ENCODE results near the gene CFAP77.

The CFAP77 gene

DNA sequence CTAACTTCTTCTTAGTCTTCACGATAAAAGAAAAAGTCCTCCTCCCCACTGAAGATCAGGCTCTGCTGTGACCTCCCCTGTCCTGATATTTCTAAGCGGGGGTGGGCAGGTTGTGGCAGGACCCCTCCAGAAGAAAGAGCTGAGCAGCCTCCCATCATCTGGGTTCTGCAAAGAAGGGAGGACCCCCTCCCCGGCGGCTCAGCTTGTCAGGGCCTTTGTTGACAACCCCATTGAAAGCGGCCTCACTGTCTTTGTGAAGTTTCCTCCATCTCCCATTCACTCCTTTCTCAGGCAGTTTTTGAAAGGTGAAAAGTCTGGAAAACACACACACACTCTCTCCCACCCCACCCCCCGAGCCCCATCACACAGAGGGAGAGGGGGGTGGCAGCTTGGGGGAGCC lies 146.2 kb downstream of the CFAP77 start:
- H2AFZ ChIP-seq (ENCODE audit: low read depth, low read length, severe bottlenecking) = no peak overlapping the region
- H3K27ac ChIP-seq (ENCODE audit: low read depth, low read length) = no peak overlapping the region
- H3K4me3 ChIP-seq (ENCODE audit: insufficient read depth, low read length, poor library complexity, severe bottlenecking) = no peak overlapping the region
- no peaks in the 10 kb centered on the region for H4K20me1 ChIP-seq (ENCODE audit: low read depth, low read length)
- no peaks in the 10 kb centered on the region for H3K27me3 ChIP-seq (ENCODE audit: low read length)
- no peaks in the 10 kb centered on the region for H3K9me3 ChIP-seq (ENCODE audit: insufficient read depth, low read length)
- no peak overlapping the region for H3K9ac ChIP-seq (ENCODE audit: low read length)
- no peaks in the 10 kb centered on the region for H3F3A ChIP-seq (ENCODE audit: insufficient read depth)
- no peaks in the 10 kb centered on the region for H3K36me3 ChIP-seq (ENCODE audit: low read length)
- TF ChIP-seq EZH2phosphoT487 (conservative IDR thresholded peaks at IDR 0.05; ENCODE audit: low read length) = no peak
- TF ChIP-seq, protein P1, sequence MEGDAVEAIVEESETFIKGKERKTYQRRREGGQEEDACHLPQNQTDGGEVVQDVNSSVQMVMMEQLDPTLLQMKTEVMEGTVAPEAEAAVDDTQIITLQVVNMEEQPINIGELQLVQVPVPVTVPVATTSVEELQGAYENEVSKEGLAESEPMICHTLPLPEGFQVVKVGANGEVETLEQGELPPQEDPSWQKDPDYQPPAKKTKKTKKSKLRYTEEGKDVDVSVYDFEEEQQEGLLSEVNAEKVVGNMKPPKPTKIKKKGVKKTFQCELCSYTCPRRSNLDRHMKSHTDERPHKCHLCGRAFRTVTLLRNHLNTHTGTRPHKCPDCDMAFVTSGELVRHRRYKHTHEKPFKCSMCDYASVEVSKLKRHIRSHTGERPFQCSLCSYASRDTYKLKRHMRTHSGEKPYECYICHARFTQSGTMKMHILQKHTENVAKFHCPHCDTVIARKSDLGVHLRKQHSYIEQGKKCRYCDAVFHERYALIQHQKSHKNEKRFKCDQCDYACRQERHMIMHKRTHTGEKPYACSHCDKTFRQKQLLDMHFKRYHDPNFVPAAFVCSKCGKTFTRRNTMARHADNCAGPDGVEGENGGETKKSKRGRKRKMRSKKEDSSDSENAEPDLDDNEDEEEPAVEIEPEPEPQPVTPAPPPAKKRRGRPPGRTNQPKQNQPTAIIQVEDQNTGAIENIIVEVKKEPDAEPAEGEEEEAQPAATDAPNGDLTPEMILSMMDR (IDR thresholded peaks at IDR 0.05; ENCODE audit: insufficient read depth, low read length, poor library complexity, severe bottlenecking) = no peak
- H3K79me2 ChIP-seq (ENCODE audit: insufficient read depth, low read length) = no peaks in the 10 kb centered on the region
- no peak overlapping the region for H3K4me2 ChIP-seq (ENCODE audit: low read depth, low read length, poor library complexity, severe bottlenecking)
- no peaks in the 10 kb centered on the region for H3K9me2 ChIP-seq (replicated peaks; ENCODE audit: insufficient read depth, low read length)

DNA sequence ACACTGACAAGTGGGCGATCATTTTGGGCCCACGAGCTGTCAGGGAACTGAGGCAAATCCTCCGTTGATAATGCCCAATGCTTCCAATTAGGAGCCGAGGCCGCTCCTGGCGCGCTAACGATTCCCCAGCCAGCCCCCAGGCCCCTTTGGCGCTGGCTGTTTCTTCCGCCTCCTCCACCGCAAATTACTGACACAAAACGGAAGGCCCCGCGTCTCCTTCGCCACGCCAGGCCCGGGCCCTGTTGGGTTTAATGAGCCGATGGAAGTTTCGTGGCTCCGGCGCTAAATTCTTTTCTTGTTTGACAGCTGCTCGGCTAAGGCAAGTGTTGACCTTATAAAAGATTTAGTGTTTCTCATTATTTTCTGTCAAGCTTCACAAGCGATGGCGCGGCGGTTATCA lies 146.7 kb downstream of the CFAP77 start:
- no peak overlapping the region for H3K4me3 ChIP-seq (ENCODE audit: insufficient read depth, low read length, poor library complexity, severe bottlenecking)
- no peaks in the 10 kb centered on the region for H3K79me2 ChIP-seq (ENCODE audit: insufficient read depth, low read length)
- no peaks in the 10 kb centered on the region for H3K27me3 ChIP-seq (ENCODE audit: low read length)
- H4K20me1 ChIP-seq (ENCODE audit: low read depth, low read length) = no peaks in the 10 kb centered on the region
- no peak overlapping the region for H3K9ac ChIP-seq (ENCODE audit: low read length)
- no peaks in the 10 kb centered on the region for H3K9me3 ChIP-seq (ENCODE audit: insufficient read depth, low read length)
- H3K27ac ChIP-seq (ENCODE audit: low read depth, low read length) = no peak overlapping the region
- H3F3A ChIP-seq (ENCODE audit: insufficient read depth) = no peaks in the 10 kb centered on the region
- no peak overlapping the region for H2AFZ ChIP-seq (ENCODE audit: low read depth, low read length, severe bottlenecking)
- TF ChIP-seq EZH2phosphoT487 (conservative IDR thresholded peaks at IDR 0.05; ENCODE audit: low read length) = no peak
- TF ChIP-seq, protein P1 (IDR thresholded peaks at IDR 0.05; ENCODE audit: insufficient read depth, low read length, poor library complexity, severe bottlenecking) = no peak
- no peaks in the 10 kb centered on the region for H3K9me2 ChIP-seq (replicated peaks; ENCODE audit: insufficient read depth, low read length)
- no peak overlapping the region for H3K4me2 ChIP-seq (ENCODE audit: low read depth, low read length, poor library complexity, severe bottlenecking)
- no peaks in the 10 kb centered on the region for H3K36me3 ChIP-seq (ENCODE audit: low read length)

DNA sequence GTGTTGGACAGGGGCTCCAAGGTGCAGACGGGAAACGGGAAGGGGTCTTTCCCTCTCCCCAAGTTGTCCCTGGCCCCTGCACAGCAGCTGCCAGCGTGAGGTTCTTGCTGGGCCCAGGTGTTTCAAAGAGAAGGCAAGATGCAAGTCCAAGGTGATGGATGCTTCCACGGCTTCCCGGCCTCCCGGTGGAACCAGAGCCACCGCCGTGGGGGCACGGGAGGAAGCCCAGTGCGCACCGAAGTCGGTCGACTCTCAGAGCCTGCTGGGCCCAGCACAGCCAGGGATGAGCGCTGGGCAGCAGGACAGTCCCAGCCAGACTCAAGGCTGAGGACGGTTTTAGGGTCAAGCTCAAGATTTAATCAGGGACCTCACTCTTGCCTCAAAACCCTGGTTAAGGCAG lies 147.1 kb downstream of the CFAP77 start:
- no peak overlapping the region for H3K4me3 ChIP-seq (ENCODE audit: insufficient read depth, low read length, poor library complexity, severe bottlenecking)

More for the DNA sequence above, 147.1 kb downstream of the CFAP77 start:
- H3K36me3 ChIP-seq (ENCODE audit: low read length) = no peaks in the 10 kb centered on the region
- no peaks in the 10 kb centered on the region for H3K79me2 ChIP-seq (ENCODE audit: insufficient read depth, low read length)
- no peak overlapping the region for H3K27ac ChIP-seq (ENCODE audit: low read depth, low read length)
- H3K9me2 ChIP-seq (replicated peaks; ENCODE audit: insufficient read depth, low read length) = no peaks in the 10 kb centered on the region
- H3K27me3 ChIP-seq (ENCODE audit: low read length) = no peaks in the 10 kb centered on the region
- no peaks in the 10 kb centered on the region for H3F3A ChIP-seq (ENCODE audit: insufficient read depth)
- no peaks in the 10 kb centered on the region for H4K20me1 ChIP-seq (ENCODE audit: low read depth, low read length)
- TF ChIP-seq, protein P1 (IDR thresholded peaks at IDR 0.05; ENCODE audit: insufficient read depth, low read length, poor library complexity, severe bottlenecking) = no peak
- TF ChIP-seq EZH2phosphoT487 (conservative IDR thresholded peaks at IDR 0.05; ENCODE audit: low read length) = no peak
- H2AFZ ChIP-seq (ENCODE audit: low read depth, low read length, severe bottlenecking) = no peak overlapping the region
- H3K4me2 ChIP-seq (ENCODE audit: low read depth, low read length, poor library complexity, severe bottlenecking) = no peak overlapping the region
- no peak overlapping the region for H3K9ac ChIP-seq (ENCODE audit: low read length)
- H3K9me3 ChIP-seq (ENCODE audit: insufficient read depth, low read length) = no peaks in the 10 kb centered on the region

Data from SU-DHL-6 (cell line).